Measurements from ENCODE around the gene THSD4.

Gene THSD4

DNA sequence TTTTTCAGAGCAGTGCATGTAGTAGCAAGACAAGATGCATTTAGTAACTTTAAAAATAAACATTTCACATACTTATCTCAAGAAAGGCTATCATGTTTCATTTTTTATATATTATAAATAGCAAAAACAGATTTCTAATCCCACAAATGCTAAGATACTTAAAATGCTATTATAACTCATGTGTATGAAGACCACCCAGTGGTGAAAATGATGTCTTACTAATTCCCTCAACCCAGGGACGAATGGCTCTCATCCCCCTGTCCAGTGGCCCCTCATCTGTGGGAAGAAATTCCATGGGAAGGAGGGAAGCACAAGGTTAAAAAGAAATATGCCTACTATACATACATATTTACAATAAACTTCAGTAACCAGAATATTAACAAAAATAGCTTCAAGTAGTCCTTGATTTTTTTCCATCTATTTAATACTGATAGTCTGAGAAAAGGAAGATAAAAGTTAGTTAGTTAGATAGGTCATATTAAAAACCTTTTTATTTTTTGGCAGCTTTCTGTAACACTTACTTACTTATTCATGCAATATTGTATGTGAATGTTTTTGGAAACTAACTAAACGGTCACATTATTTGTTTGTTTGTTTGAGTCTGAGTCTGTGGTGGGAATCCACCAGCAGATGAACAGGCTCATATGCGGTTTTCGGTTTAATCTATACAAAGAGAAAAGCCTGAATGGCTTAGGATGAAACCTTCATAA lies 709.9 kb downstream of the THSD4 start:
- no peak for DNase-seq

DNA sequence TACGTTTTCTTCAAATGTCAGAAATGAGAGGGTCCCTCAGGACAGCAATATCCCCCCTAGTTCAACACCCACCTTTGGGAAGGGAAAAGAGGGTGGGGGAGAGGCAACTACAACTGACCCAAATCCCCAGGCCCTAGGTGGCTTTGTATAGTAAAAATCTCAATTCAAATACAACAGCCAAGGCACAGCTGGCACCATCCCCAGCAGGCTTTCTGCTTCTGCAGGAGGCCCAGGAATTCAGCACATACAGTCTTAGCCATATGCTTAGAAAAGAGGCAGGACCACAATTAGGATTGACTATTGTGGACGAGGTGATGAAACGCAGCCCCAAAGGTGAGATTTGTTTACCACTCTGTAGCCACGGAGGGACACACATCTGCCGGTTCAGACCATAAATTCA lies 710.9 kb downstream of the THSD4 start:
- DNase-seq: no peak

DNA sequence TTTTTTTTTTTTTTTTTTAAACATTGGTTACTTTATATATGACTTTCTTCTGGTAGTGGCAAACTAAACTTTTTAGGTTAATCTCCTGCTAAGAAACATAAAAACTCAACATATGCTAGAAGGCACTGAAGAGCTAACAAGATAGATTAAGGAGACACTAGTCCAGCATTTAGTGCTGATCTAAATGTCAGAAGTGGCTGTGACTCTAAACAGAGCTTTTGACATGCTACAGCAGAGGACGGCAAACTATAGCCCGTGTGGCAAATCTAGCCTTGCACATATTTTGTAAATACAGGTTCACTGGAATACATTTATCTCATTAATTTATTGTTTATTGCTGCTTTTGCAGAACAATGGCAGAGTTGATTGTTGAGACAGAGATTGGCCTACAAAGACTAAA lies 715.7 kb downstream of the THSD4 start:
- no peak for DNase-seq

All from NCI-H187 treated with DMSO at 0.1 percent for 48 hours (cell line).